ENCODE measurements around the gene CDH18.

Gene CDH18

GRCh38 chr5:19865336-19866089 lies 122.5 kb downstream of the CDH18 start:
- no peak overlapping the region for H3K4me3 ChIP-seq (ENCODE audit: low read length)
- DNase-seq (ENCODE audit: low read depth): no peak

GRCh38 chr5:19862711-19863110 lies 125.3 kb downstream of the CDH18 start:
- H3K4me3 ChIP-seq (ENCODE audit: low read length): no peak overlapping the region
- TF ChIP-seq CTCF (conservative IDR thresholded peaks at IDR 0.05; ENCODE audit: low read length): no peak
- DNase-seq (ENCODE audit: low read depth): no peak

More at GRCh38 chr5:19865336-19866089, 122.5 kb downstream of the CDH18 start:
- TF ChIP-seq CTCF (conservative IDR thresholded peaks at IDR 0.05; ENCODE audit: low read length): no peak

- no peak for DNase-seq (ENCODE audit: low read depth)
- no peak for TF ChIP-seq CTCF (conservative IDR thresholded peaks at IDR 0.05; ENCODE audit: low read length)
Observed at GRCh38 chr5:19859020-19859419, 129.0 kb downstream of the CDH18 start.

GRCh38 chr5:19855931-19856330 lies 132.1 kb downstream of the CDH18 start:
- peak; percentile 36 for DNase-seq (ENCODE audit: low read depth)
- TF ChIP-seq CTCF (conservative IDR thresholded peaks at IDR 0.05; ENCODE audit: low read length): no peak
- H3K4me3 ChIP-seq (ENCODE audit: low read length): no peak overlapping the region

More at GRCh38 chr5:19859020-19859419, 129.0 kb downstream of the CDH18 start:
- H3K4me3 ChIP-seq (ENCODE audit: low read length): no peak overlapping the region

GRCh38 chr5:19855453-19855852 lies 132.5 kb downstream of the CDH18 start:
- no peak for TF ChIP-seq CTCF (conservative IDR thresholded peaks at IDR 0.05; ENCODE audit: low read length)
- DNase-seq (ENCODE audit: low read depth): no peak
- H3K4me3 ChIP-seq (ENCODE audit: low read length): no peak overlapping the region

- no peak for DNase-seq (ENCODE audit: low read depth)
- TF ChIP-seq CTCF (conservative IDR thresholded peaks at IDR 0.05; ENCODE audit: low read length): no peak
- H3K4me3 ChIP-seq (ENCODE audit: low read length): no peak overlapping the region
Observed at GRCh38 chr5:19855031-19855430, 133.0 kb downstream of the CDH18 start.

GRCh38 chr5:19853616-19854240 lies 134.3 kb downstream of the CDH18 start:
- DNase-seq (ENCODE audit: low read depth): peak; percentile 71
- no peak overlapping the region for H3K4me3 ChIP-seq (ENCODE audit: low read length)
- no peak for TF ChIP-seq CTCF (conservative IDR thresholded peaks at IDR 0.05; ENCODE audit: low read length)

Data from AG10803 (cell line).